B cell (primary cell): ENCODE measurements around the gene GMEB2. TPM values are rescaled to one million over a fixed set of nuclear protein-coding genes. Genes with fewer than 3 reads are reported as not detected.
"Not testable (repeated sequence)": the region's sequence is repeated elsewhere in the genome, so short reads cannot be mapped to it uniquely, and the experiment has no call there.

ENCODE experiments used
- ATAC-seq: fragments of 200-7000 bp; cut with Tn5 transposase; one replicate; pipeline ENCODE4 v1.10.0; 2021; ENCODE audit warnings: low read depth, mild to moderate bottlenecking, moderate number of reproducible peaks, moderate library complexity
- CTCF ChIA-PET: fragments of 350-600 bp; sonication (Branson Sonifier 250); formaldehyde crosslinking; loops from one replicate; lab custom pipeline; 2021; ENCODE audit warnings: antibody characterized with exemption, inconsistent platforms; lab: Charles Lee
- POLR2A ChIA-PET: fragments of 350-600 bp; sonication (Branson Sonifier 250); formaldehyde crosslinking; loops from one replicate; lab custom pipeline; 2021; ENCODE audit warnings: antibody characterized with exemption; lab: Charles Lee
- DNase-seq: peaks from one replicate; pipeline ENCODE4 v3.0.0; 2013
- H2AFZ ChIP-seq: 2 replicates; pipeline ENCODE4 v1.6.1; 2012; ENCODE audit warnings: mild to moderate bottlenecking, low read depth, low read length; ENCODE audit not compliant: insufficient read depth, poor library complexity, severe bottlenecking
- H3K27ac ChIP-seq, 2 donors: 1 replicate in 1 of 2; 2 replicates in 1 of 2; pipeline ENCODE4 v1.5.1; 2012 to 2013; ENCODE audit warnings: low read length in 2 of 2, mild to moderate bottlenecking in 2 of 2, moderate library complexity in 1 of 2
- H3K27me3 ChIP-seq, 4 experiments: fragments of 200-600 bp in 1 of 4; sonication (generic) in 1 of 4; replicated peaks in 1 of 4; 1 replicate in 2 of 4; 2 replicates in 2 of 4; pipeline versions ENCODE4 v1.6.1 to v1.7.0; 2013 to 2016; ENCODE audit warnings: low read length in 3 of 4, mild to moderate bottlenecking in 2 of 4, mixed read lengths in 1 of 4, moderate library complexity in 1 of 4; ENCODE audit not compliant: insufficient read depth in 4 of 4, control insufficient read depth in 3 of 4; ENCODE audit errors: control extremely low read depth in 1 of 4
- H3K36me3 ChIP-seq, 2 experiments: replicated peaks in 1 of 2; 1 replicate in 1 of 2; 2 replicates in 1 of 2; pipeline versions ENCODE4 v1.6.1 to v1.7.1; 2013; ENCODE audit warnings: low read length in 1 of 2; ENCODE audit not compliant: insufficient read depth in 2 of 2, control insufficient read depth in 1 of 2; ENCODE audit errors: control extremely low read depth in 1 of 2, extremely low read depth in 1 of 2
- H3K4me1 ChIP-seq, 2 donors: fragments of 200-600 bp in 1 of 2; sonication (generic) in 1 of 2; 1 replicate in 1 of 2; 2 replicates in 1 of 2; pipeline versions ENCODE4 v1.5.1 to v1.6.1; 2013 to 2017; ENCODE audit warnings: low read length in 2 of 2; ENCODE audit not compliant: control insufficient read depth in 2 of 2, insufficient read depth in 2 of 2
- H3K4me2 ChIP-seq: replicated peaks from 2 replicates; pipeline ENCODE3; 2012; ENCODE audit warnings: mild to moderate bottlenecking, low read depth, low read length; ENCODE audit not compliant: poor library complexity, severe bottlenecking
- H3K4me3 ChIP-seq, 5 experiments: fragments of 200-600 bp in 1 of 5; sonication (generic) in 1 of 5; 1 replicate in 3 of 5; 2 replicates in 2 of 5; pipeline versions ENCODE4 v1.5.1 to v1.7.0; 2011 to 2016; ENCODE audit warnings: low read length in 4 of 5, mild to moderate bottlenecking in 4 of 5, low read depth in 2 of 5, control low read depth in 1 of 5, moderate library complexity in 1 of 5; ENCODE audit not compliant: insufficient read depth in 1 of 5; ENCODE audit errors: control extremely low read depth in 1 of 5, extremely low read depth in 1 of 5
- H3K79me2 ChIP-seq: fragments of 200-600 bp; sonication (generic); one replicate; pipeline ENCODE4 v1.6.0; 2016; ENCODE audit warnings: low read length; ENCODE audit not compliant: control insufficient read depth, insufficient read depth
- H3K9ac ChIP-seq: fragments of 200-600 bp; sonication (generic); 2 replicates; pipeline ENCODE4 v1.6.1; 2017; ENCODE audit warnings: mild to moderate bottlenecking, low read length, moderate library complexity
- H3K9me3 ChIP-seq, 3 donors: one replicate each; pipeline versions ENCODE4 v1.6.1 to v1.7.1; 2013; ENCODE audit warnings: low read length in 2 of 3; ENCODE audit not compliant: control insufficient read depth in 2 of 3, insufficient read depth in 1 of 3; ENCODE audit errors: control extremely low read depth in 1 of 3
- H4K20me1 ChIP-seq: 2 replicates; pipeline ENCODE4 v1.6.0; 2012; ENCODE audit warnings: mild to moderate bottlenecking, low read length; ENCODE audit not compliant: insufficient read depth, control insufficient read depth, poor library complexity, severe bottlenecking
- H3K27ac Mint-ChIP-seq: one replicate; pipeline ENCODE4 v1.8.0; 2021; ENCODE audit warnings: mixed read lengths
- H3K27me3 Mint-ChIP-seq: one replicate; pipeline ENCODE4 v1.8.0; 2021; ENCODE audit warnings: mixed read lengths
- H3K4me1 Mint-ChIP-seq: one replicate; pipeline ENCODE4 v1.8.0; 2021; ENCODE audit warnings: mixed read lengths
- H3K4me3 Mint-ChIP-seq: one replicate; pipeline ENCODE4 v1.8.0; 2021; ENCODE audit warnings: mixed read lengths
- H3K9me3 Mint-ChIP-seq: one replicate; pipeline ENCODE4 v1.8.0; 2022; ENCODE audit warnings: mixed read lengths; ENCODE audit not compliant: insufficient read depth
- EZH2 ChIP-seq: IDR thresholded peaks from 2 replicates; pipeline ENCODE4 v1.6.1; 2012; ENCODE audit warnings: borderline replicate concordance, low read depth, mild to moderate bottlenecking, moderate library complexity, low read length; ENCODE audit not compliant: insufficient read depth, poor library complexity, severe bottlenecking
- WGBS: methylation state at CpG from one replicate; pipeline ENCODE4 v1.1.5; 2013; ENCODE audit warnings: missing lambda C conversion rate; ENCODE audit not compliant: insufficient coverage; 5-methylcytosine and 5-hydroxymethylcytosine counted together
- intact Hi-C: fragments of 100-400 bp; cut with micrococcal nuclease; formaldehyde crosslinking; loops from one replicate; pipeline ENCODE4 v1.10.0; 2022
- polyA plus RNA-seq: library from polyadenylated mRNA; depleted of rRNA; stranded (reverse); fragments of >200 nt; gene quantifications from 2 replicates; pipeline ENCODE4 v1.2.3, GENCODE V29; 2012
- total RNA-seq, 2 donors: library from RNA; stranded (reverse); fragments of 120-200 nt in 1 of 2; gene quantifications; 1 replicate in 1 of 2; 2 replicates in 1 of 2; pipeline versions ENCODE4 v1.2.3 to v1.2.4, GENCODE V29; 2013 to 2022
- TF ChIP-seq, protein P1 (sequence below): fragments of 200-600 bp; IDR thresholded peaks from one replicate; pipeline ENCODE4 v1.8.0; 2022; ENCODE audit warnings: antibody characterized with exemption, mild to moderate bottlenecking

The GMEB2 gene
- total and polyA plus RNA-seq, 2 donors (not counting 1 experiment from before 2014, with no cell fraction given): 17.7 to 24.5 TPM

DNA sequence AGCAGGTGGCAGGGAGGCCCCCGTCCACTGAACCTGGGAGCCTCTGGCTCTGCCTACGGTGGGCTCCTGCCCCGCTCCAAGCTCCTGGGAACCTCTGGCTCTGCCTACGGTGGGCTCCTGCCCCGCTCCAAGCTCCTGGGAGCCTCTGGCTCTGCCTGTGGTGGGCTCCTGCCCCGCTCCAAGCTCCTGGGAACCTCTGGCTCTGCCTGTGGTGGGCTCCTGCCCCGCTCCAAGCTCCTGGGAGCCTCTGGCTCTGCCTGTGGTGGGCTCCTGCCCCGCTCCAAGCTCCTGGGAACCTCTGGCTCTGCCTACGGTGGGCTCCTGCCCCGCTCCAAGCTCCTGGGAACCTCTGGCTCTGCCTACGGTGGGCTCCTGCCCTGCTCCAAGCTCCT lies 55.8 kb downstream of the GMEB2 start:
- H3K9me3 Mint-ChIP-seq, H3K27me3 ChIP-seq, ATAC-seq, H3K9me3 ChIP-seq, DNase-seq, H3K4me3 Mint-ChIP-seq, H3K27me3 Mint-ChIP-seq, H3K4me2 ChIP-seq, H2AFZ ChIP-seq, intact Hi-C loops, H3K9ac ChIP-seq, CTCF ChIA-PET, H3K4me3 ChIP-seq, H3K27ac ChIP-seq, H3K27ac Mint-ChIP-seq: not testable (repeated sequence)
- no CpG with 5 or more reads among the region's 11 CpGs for WGBS
- H3K4me1 Mint-ChIP-seq: peaks cover 33% of the 10 kb centered on the region
- H3K79me2 ChIP-seq: peaks cover 28% of the 10 kb centered on the region
- H3K4me1 ChIP-seq: peaks cover 48 to 67% of the 10 kb centered on the region in 2 donors
- POLR2A ChIA-PET: interaction anchor here (0.7 kb wide), 1 partner anchor 511 kb away, joined by 7 read pairs; no protein-coding TSS in a partner anchor
- H4K20me1 ChIP-seq: peaks cover 60% of the 10 kb centered on the region
- peaks cover 0 to 21% of the 10 kb centered on the region in 2 experiments for H3K36me3 ChIP-seq

DNA sequence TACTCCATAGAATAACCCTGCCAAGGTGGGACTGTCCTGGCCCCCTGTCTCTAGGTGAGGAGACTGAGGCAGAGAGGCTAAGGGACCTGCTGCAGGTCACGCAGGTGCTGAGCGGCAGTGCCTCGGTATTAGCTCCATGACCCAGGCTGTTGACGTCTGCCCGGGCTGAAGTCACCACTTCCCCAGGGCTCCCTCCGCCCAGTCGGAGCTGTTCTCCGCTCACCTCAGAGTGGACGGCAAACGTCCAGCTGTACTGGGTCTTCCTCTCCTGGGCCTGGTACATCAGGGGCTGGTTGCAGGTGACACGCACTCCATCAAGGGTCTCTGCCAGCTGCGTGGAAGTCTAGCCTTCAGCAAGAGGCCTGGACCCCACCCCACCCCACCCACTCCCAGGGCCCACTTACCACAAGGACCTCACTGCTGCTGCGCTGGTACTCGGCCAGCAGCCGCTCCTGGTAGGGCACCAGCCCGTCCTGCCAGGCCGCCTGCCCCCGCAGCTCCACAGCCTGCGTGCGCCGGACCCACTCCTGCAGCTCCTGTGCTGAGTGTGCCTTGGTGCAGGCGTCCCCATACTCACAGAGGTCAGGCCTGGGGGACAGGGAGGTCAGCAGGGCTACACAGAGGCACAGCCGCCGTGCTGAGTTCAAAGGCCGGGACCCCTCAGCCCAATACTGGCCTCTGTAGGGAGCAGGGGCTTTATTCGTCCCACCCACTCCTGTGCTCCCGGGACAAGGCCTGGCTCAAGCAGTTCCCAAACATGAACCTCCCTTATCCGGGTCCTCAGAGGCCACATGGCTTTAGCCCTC lies 56.4 kb downstream of the GMEB2 start:
- CTCF ChIA-PET: no interaction called here
- no peak overlapping the region for H3K27ac Mint-ChIP-seq
- H3K4me1 ChIP-seq: peaks cover 48 to 67% of the 10 kb centered on the region in 2 donors
- H3K27me3 Mint-ChIP-seq: no peaks in the 10 kb centered on the region
- H3K9me3 Mint-ChIP-seq: no peaks in the 10 kb centered on the region
- peaks cover 0 to 25% of the 10 kb centered on the region in 2 experiments for H3K36me3 ChIP-seq
- H3K79me2 ChIP-seq: peaks cover 28% of the 10 kb centered on the region
- POLR2A ChIA-PET: interaction anchor here (0.7 kb wide), 1 partner anchor 1504 kb away, joined by 5 read pairs; no protein-coding TSS in a partner anchor
- no peak overlapping the region for H3K4me3 Mint-ChIP-seq
- H3K4me1 Mint-ChIP-seq: peaks cover 33% of the 10 kb centered on the region
- no peak for ATAC-seq
- no peaks in the 10 kb centered on the region for H3K27me3 ChIP-seq
- peaks cover 66% of the 10 kb centered on the region for H4K20me1 ChIP-seq
- no peak overlapping the region for H3K27ac ChIP-seq
- intact Hi-C loops: no loop called here
- TF ChIP-seq EZH2: no peak
- TF ChIP-seq, protein P1, sequence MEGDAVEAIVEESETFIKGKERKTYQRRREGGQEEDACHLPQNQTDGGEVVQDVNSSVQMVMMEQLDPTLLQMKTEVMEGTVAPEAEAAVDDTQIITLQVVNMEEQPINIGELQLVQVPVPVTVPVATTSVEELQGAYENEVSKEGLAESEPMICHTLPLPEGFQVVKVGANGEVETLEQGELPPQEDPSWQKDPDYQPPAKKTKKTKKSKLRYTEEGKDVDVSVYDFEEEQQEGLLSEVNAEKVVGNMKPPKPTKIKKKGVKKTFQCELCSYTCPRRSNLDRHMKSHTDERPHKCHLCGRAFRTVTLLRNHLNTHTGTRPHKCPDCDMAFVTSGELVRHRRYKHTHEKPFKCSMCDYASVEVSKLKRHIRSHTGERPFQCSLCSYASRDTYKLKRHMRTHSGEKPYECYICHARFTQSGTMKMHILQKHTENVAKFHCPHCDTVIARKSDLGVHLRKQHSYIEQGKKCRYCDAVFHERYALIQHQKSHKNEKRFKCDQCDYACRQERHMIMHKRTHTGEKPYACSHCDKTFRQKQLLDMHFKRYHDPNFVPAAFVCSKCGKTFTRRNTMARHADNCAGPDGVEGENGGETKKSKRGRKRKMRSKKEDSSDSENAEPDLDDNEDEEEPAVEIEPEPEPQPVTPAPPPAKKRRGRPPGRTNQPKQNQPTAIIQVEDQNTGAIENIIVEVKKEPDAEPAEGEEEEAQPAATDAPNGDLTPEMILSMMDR: no peak
- no peak overlapping the region for H3K4me3 ChIP-seq
- no peak overlapping the region for H2AFZ ChIP-seq
- no peak for DNase-seq
- WGBS: 98% methylated on average over 28 of the region's 28 CpGs
- peak overlapping the region; percentile 19 for H3K4me2 ChIP-seq
- peaks cover 0 to 4% (median 0%) of the 10 kb centered on the region in 3 donors for H3K9me3 ChIP-seq
- no peak overlapping the region for H3K9ac ChIP-seq
